ENCODE results near the gene INTS15. TPM values are rescaled to one million over a fixed set of nuclear protein-coding genes. Genes with fewer than 3 reads are reported as not detected.
A peak's percentile ranks its signal among the peaks of the same experiment; 100 is the strongest.

The INTS15 gene
- total and polyA plus RNA-seq, 10 of the 15 experiments (the other 5 are each of a cell fraction or from before 2014, with no cell fraction given): 0.89 to 28.2 (median 16.8) TPM

DNA sequence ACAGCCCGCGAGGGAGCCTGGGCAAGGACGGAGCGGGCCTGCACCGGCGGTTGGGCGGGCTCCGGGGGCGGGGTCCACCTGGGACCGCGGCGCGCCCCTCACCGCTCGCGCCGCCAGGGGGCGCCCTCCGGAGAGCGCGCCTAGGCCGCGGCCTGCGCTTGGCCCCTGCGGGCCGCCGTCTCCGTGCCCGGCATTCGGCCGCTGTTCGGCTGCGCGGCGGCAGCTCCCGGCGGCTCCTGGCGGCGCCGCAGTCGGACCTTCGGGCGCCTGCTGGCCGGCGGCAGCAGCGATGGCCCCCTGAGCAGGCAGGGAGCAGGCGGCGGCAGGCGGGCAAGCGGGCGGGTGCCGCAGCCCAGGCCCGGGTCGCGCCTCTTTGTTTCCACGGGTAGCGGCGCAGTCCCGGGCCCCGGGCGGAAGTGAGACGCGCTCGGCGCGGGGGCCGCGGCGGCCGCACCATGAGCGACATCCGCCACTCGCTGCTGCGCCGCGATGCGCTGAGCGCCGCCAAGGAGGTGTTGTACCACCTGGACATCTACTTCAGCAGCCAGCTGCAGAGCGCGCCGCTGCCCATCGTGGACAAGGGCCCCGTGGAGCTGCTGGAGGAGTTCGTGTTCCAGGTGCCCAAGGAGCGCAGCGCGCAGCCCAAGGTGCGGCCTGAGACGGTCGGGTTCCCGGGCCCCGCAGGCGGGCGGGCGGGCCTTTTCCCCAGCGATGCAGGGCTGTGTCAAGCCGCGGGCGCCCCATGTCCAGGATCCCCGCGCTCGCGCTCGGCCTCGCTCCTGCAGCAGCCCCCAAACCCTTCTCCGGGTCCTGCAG, at the start of gene INTS15 (continued):
- TF ChIP-seq, protein P1, sequence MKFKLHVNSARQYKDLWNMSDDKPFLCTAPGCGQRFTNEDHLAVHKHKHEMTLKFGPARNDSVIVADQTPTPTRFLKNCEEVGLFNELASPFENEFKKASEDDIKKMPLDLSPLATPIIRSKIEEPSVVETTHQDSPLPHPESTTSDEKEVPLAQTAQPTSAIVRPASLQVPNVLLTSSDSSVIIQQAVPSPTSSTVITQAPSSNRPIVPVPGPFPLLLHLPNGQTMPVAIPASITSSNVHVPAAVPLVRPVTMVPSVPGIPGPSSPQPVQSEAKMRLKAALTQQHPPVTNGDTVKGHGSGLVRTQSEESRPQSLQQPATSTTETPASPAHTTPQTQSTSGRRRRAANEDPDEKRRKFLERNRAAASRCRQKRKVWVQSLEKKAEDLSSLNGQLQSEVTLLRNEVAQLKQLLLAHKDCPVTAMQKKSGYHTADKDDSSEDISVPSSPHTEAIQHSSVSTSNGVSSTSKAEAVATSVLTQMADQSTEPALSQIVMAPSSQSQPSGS (IDR thresholded peaks at IDR 0.05; ENCODE audit: low read length): no peak
- no peak for TF ChIP-seq TARDBP (IDR thresholded peaks at IDR 0.05; ENCODE audit: borderline replicate concordance)
- no peak for TF ChIP-seq EZH2 (IDR thresholded peaks at IDR 0.05; ENCODE audit: borderline replicate concordance, control insufficient read depth, low read depth, low read length)
- no peak for TF ChIP-seq ZNF384 (IDR thresholded peaks at IDR 0.05; ENCODE audit: borderline replicate concordance, low read depth, low read length)
- no peak for TF ChIP-seq NFYA (IDR thresholded peaks at IDR 0.05; ENCODE audit: borderline replicate concordance, low read depth, low read length)
- peak; percentile 59 for TF ChIP-seq SP1 (IDR thresholded peaks at IDR 0.05; ENCODE audit: low read depth, low read length)
- TF ChIP-seq, protein P2, sequence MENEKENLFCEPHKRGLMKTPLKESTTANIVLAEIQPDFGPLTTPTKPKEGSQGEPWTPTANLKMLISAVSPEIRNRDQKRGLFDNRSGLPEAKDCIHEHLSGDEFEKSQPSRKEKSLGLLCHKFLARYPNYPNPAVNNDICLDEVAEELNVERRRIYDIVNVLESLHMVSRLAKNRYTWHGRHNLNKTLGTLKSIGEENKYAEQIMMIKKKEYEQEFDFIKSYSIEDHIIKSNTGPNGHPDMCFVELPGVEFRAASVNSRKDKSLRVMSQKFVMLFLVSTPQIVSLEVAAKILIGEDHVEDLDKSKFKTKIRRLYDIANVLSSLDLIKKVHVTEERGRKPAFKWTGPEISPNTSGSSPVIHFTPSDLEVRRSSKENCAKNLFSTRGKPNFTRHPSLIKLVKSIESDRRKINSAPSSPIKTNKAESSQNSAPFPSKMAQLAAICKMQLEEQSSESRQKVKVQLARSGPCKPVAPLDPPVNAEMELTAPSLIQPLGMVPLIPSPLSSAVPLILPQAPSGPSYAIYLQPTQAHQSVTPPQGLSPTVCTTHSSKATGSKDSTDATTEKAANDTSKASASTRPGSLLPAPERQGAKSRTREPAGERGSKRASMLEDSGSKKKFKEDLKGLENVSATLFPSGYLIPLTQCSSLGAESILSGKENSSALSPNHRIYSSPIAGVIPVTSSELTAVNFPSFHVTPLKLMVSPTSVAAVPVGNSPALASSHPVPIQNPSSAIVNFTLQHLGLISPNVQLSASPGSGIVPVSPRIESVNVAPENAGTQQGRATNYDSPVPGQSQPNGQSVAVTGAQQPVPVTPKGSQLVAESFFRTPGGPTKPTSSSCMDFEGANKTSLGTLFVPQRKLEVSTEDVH (IDR thresholded peaks at IDR 0.05; ENCODE audit: low read depth, partially characterized antibody): no peak
- TF ChIP-seq CBX5 (IDR thresholded peaks at IDR 0.05; ENCODE audit: low read depth): no peak
- no peak; the same call in 1 of the 2 replicates for TF ChIP-seq NFXL1 (IDR thresholded peaks at IDR 0.05; ENCODE audit: borderline replicate concordance)
- TF ChIP-seq KAT2A (conservative IDR thresholded peaks at IDR 0.05; ENCODE audit: control insufficient read depth, low read depth, low read length): no peak
- TF ChIP-seq SMAD1 (IDR thresholded peaks at IDR 0.05; ENCODE audit: low read depth, partially characterized antibody): no peak
- no peak for TF ChIP-seq RFX5 (IDR thresholded peaks at IDR 0.05; ENCODE audit: low read depth, low read length)
- 0 out of 2 replicates have a peak, but pooled peaks have one; percentile 23 for TF ChIP-seq GABPA (IDR thresholded peaks at IDR 0.05; ENCODE audit: low read depth)
- peak; percentile 74; the same call in 1 of the 2 replicates for TF ChIP-seq MEF2A (IDR thresholded peaks at IDR 0.05; ENCODE audit: insufficient read depth, low read depth, low read length)
- TF ChIP-seq CBX3 (IDR thresholded peaks at IDR 0.05; ENCODE audit: borderline replicate concordance, low read depth): no peak
- no peak for TF ChIP-seq EP300 (IDR thresholded peaks at IDR 0.05; ENCODE audit: borderline replicate concordance in 1 of 2, control insufficient read depth in 1 of 2, low read depth in 2 of 2, low read length in 2 of 2)
- no peak for TF ChIP-seq ETV6 (conservative IDR thresholded peaks at IDR 0.05 in 1 of 2, IDR thresholded peaks at IDR 0.05 in 1 of 2; ENCODE audit: borderline replicate concordance in 1 of 2, low read depth in 1 of 2)
- peak; percentile 56 for TF ChIP-seq TCF12 (IDR thresholded peaks at IDR 0.05; ENCODE audit: low read depth, low read length)
- TF ChIP-seq SREBF1 (IDR thresholded peaks at IDR 0.05; ENCODE audit: low read length): no peak
- peak in 1 of 2 experiments; percentile 79; a peak in 2 of 3 replicates for TF ChIP-seq EGR1 (IDR thresholded peaks at IDR 0.05; ENCODE audit: borderline replicate concordance in 1 of 2, low read depth in 2 of 2, low read length in 2 of 2)
- TF ChIP-seq SMAD5 (IDR thresholded peaks at IDR 0.05; ENCODE audit: low read depth): no peak
- TF ChIP-seq SRF (IDR thresholded peaks at IDR 0.05; ENCODE audit: low read depth in 2 of 2, low read length in 2 of 2): peak in 1 of 2 experiments; percentile 46; a peak in 2 of 4 replicates
- TF ChIP-seq YY1 (IDR thresholded peaks at IDR 0.05; ENCODE audit: low read depth, low read length): peak; percentile 87
- no peak for TF ChIP-seq KDM1A (IDR thresholded peaks at IDR 0.05; ENCODE audit: borderline replicate concordance)
- no peak for TF ChIP-seq RAD51 (IDR thresholded peaks at IDR 0.05)
- TF ChIP-seq IKZF1 (conservative IDR thresholded peaks at IDR 0.05): peak; percentile 97
- no peak for TF ChIP-seq HDAC2 (IDR thresholded peaks at IDR 0.05)
- peak; percentile 62; the same call in 1 of the 3 replicates for TF ChIP-seq POU2F2 (IDR thresholded peaks at IDR 0.05; ENCODE audit: borderline replicate concordance, low read depth, low read length)
